Suppressor macrophage treated with lipopolysaccharide for 4 hours (primary cell): ENCODE results near the gene KCNK18.
"Not testable (repeated sequence)": the region's sequence is repeated elsewhere in the genome, so short reads cannot be mapped to it uniquely, and the experiment has no call there.

Experiments
- DNase-seq: peaks from one replicate; pipeline ENCODE4 v3.0.0-alpha.2; 2020

KCNK18 gene

GRCh38 chr10:117174439-117175214 is 22.7 kb upstream of the KCNK18 start:
- DNase-seq = peak; percentile 88

GRCh38 chr10:117175215-117175900 is 21.9 kb upstream of the KCNK18 start:
- peak; percentile 17 for DNase-seq

- DNase-seq = peak; percentile 94
Measured at GRCh38 chr10:117175901-117176534, 21.3 kb upstream of the KCNK18 start.

- DNase-seq = no peak
Measured at GRCh38 chr10:117178190-117178589, 19.1 kb upstream of the KCNK18 start.

GRCh38 chr10:117184296-117184695 is 13.0 kb upstream of the KCNK18 start:
- DNase-seq = no peak

- DNase-seq = no peak
Measured at GRCh38 chr10:117184821-117185220, 12.5 kb upstream of the KCNK18 start.

- DNase-seq = not testable (repeated sequence)
Measured at GRCh38 chr10:117185817-117186216, 11.5 kb upstream of the KCNK18 start.

- DNase-seq = no peak
Measured at GRCh38 chr10:117186832-117187615, 10.3 kb upstream of the KCNK18 start.

- no peak for DNase-seq
Measured at GRCh38 chr10:117188371-117188770, 8.9 kb upstream of the KCNK18 start.

GRCh38 chr10:117189557-117189956 is 7.7 kb upstream of the KCNK18 start:
- DNase-seq = no peak

GRCh38 chr10:117198088-117198487 is 799 bp downstream of the KCNK18 start:
- DNase-seq = no peak

GRCh38 chr10:117201826-117202225 is 4.5 kb downstream of the KCNK18 start:
- DNase-seq = no peak

GRCh38 chr10:117204316-117204715 is 7.0 kb downstream of the KCNK18 start:
- peak; percentile 12 for DNase-seq

GRCh38 chr10:117212176-117212575 is 14.9 kb downstream of the KCNK18 start:
- no peak for DNase-seq

GRCh38 chr10:117214401-117214800 is 17.1 kb downstream of the KCNK18 start:
- no peak for DNase-seq

GRCh38 chr10:117215079-117215478 is 17.8 kb downstream of the KCNK18 start:
- DNase-seq = no peak

GRCh38 chr10:117216028-117216427 is 18.7 kb downstream of the KCNK18 start:
- DNase-seq = no peak

- DNase-seq = peak; percentile 84
Measured at GRCh38 chr10:117216611-117217195, 19.4 kb downstream of the KCNK18 start.

GRCh38 chr10:117217196-117217761 is 20.0 kb downstream of the KCNK18 start:
- DNase-seq = no peak

- no peak for DNase-seq
Measured at GRCh38 chr10:117218654-117219053, 21.4 kb downstream of the KCNK18 start.

GRCh38 chr10:117221156-117221711 is 23.9 kb downstream of the KCNK18 start:
- DNase-seq = no peak

- no peak for DNase-seq
Measured at GRCh38 chr10:117222552-117222951, 25.3 kb downstream of the KCNK18 start.
